Esophagus squamous epithelium (tissue), 4 donors: ENCODE results near the gene ENPP1.
"Not testable (repeated sequence)": the region's sequence is repeated elsewhere in the genome, so short reads cannot be mapped to it uniquely, and the experiment has no call there.

Experiments
- CTCF ChIP-seq, 6 experiments: fragments of 450-650 bp in 4 of 6; fragments of 200-600 bp in 2 of 6; sonication (generic) in 2 of 6; IDR thresholded peaks; one replicate each; pipeline ENCODE4 v1.5.1; 2016 to 2019; ENCODE audit warnings: antibody characterized with exemption in 6 of 6, mild to moderate bottlenecking in 4 of 6, moderate library complexity in 4 of 6
- POLR2A ChIP-seq, 4 donors: fragments of 450-650 bp; IDR thresholded peaks; one replicate each; pipeline ENCODE4 v1.6.1; 2017; ENCODE audit warnings: antibody characterized with exemption in 4 of 4, mild to moderate bottlenecking in 4 of 4, moderate library complexity in 3 of 4

- not testable (repeated sequence) for TF ChIP-seq POLR2A, CTCF (IDR thresholded peaks at IDR 0.05)
Observed at GRCh38 chr6:131903734-131904133, 95.9 kb downstream of the ENPP1 start.
